Stomach (tissue), 9 donors: ENCODE results near the gene B4GALT3. TPM values are rescaled to one million over a fixed set of nuclear protein-coding genes. Genes with fewer than 3 reads are reported as not detected.

ENCODE experiments used
- DNase-seq, 2 donors: peaks; one replicate each; pipeline versions ENCODE4 v3.0.0 to v3.0.0-alpha.2; 2013 to 2019
- H3K27ac ChIP-seq, 5 donors: fragments of 200-600 bp in 4 of 5; sonication (generic) in 4 of 5; one replicate each; pipeline ENCODE4 v1.5.1; 2013 to 2019; ENCODE audit warnings: mild to moderate bottlenecking in 1 of 5, moderate library complexity in 1 of 5
- H3K27me3 ChIP-seq, 3 donors: fragments of 200-600 bp; sonication (generic); one replicate each; pipeline ENCODE4 v1.5.1; 2017 to 2019; ENCODE audit warnings: mixed run types in 1 of 3
- H3K36me3 ChIP-seq, 4 donors: fragments of 200-600 bp; sonication (generic); 1 replicate in 3 of 4; 2 replicates in 1 of 4; pipeline ENCODE4 v1.5.1; 2016 to 2019
- H3K4me1 ChIP-seq, 4 donors: fragments of 200-600 bp; sonication (generic); one replicate each; pipeline ENCODE4 v1.5.1; 2016 to 2019
- H3K4me3 ChIP-seq, 4 donors: fragments of 200-600 bp; sonication (generic) in 3 of 4; one replicate each; pipeline ENCODE4 v1.5.1; 2016 to 2019; ENCODE audit warnings: mild to moderate bottlenecking in 1 of 4
- H3K9me3 ChIP-seq, 4 donors: fragments of 200-600 bp; sonication (generic); one replicate each; pipeline ENCODE4 v1.5.1; 2016 to 2019
- EP300 ChIP-seq: sonication (generic); formaldehyde crosslinking; IDR thresholded peaks from one replicate; pipeline ENCODE4 v1.6.1; 2017; ENCODE audit warnings: antibody characterized with exemption
- POLR2A ChIP-seq, 4 donors: fragments of 450-650 bp; IDR thresholded peaks; one replicate each; pipeline ENCODE4 v1.6.1; 2016; ENCODE audit warnings: antibody characterized with exemption in 4 of 4, control low read depth in 2 of 4, mild to moderate bottlenecking in 1 of 4, moderate library complexity in 1 of 4
- POLR2AphosphoS5 ChIP-seq, 3 donors: sonication (generic); formaldehyde crosslinking; IDR thresholded peaks; one replicate each; pipeline ENCODE4 v1.6.1; 2016; ENCODE audit warnings: antibody characterized with exemption in 3 of 3
- whole genome bisulfite sequencing, 5 donors: extraction: QIAGEN DNeasy Blood & Tissue Kit in 3 of 5; methylation state at CpG; one replicate each; pipeline versions ENCODE4 v1.1.5 to v1.1.7; 2013 to 2018; 5-methylcytosine and 5-hydroxymethylcytosine counted together
- intact Hi-C: fragments of 100-400 bp; cut with DNase I; formaldehyde crosslinking; loops from one replicate; pipeline ENCODE4 v1.15.1; 2023; ENCODE audit warnings: low total_unique reads
- polyA plus RNA-seq, 3 donors: library from polyadenylated mRNA; stranded (reverse); fragments of 200-250 nt; gene quantifications; one replicate each; pipeline ENCODE4 v1.2.3, GENCODE V29; 2013
- total RNA-seq, 5 donors: library from RNA; depleted of rRNA; stranded (reverse); fragments of >200 nt; gene quantifications; one replicate each; pipeline versions ENCODE4 v1.1.0 to v1.2.3, GENCODE V29; 2014 to 2016
- TF ChIP-seq, protein P1 (sequence below), 7 experiments: fragments of 450-650 bp in 4 of 7; fragments of 200-600 bp in 3 of 7; sonication (generic) in 3 of 7; IDR thresholded peaks; one replicate each; pipeline ENCODE4 v1.5.1; 2016 to 2019; ENCODE audit warnings: antibody characterized with exemption in 7 of 7, control low read depth in 2 of 7, mild to moderate bottlenecking in 1 of 7
- donor health status: healthy with polysubstance abuse.
- donor health status: Bipolar disorder and iron deficiency.
- donor health status: healthy.

B4GALT3 gene
- total and polyA plus RNA-seq, 8 donors = 12.2 to 25.8 (median 17.5) TPM

DNA sequence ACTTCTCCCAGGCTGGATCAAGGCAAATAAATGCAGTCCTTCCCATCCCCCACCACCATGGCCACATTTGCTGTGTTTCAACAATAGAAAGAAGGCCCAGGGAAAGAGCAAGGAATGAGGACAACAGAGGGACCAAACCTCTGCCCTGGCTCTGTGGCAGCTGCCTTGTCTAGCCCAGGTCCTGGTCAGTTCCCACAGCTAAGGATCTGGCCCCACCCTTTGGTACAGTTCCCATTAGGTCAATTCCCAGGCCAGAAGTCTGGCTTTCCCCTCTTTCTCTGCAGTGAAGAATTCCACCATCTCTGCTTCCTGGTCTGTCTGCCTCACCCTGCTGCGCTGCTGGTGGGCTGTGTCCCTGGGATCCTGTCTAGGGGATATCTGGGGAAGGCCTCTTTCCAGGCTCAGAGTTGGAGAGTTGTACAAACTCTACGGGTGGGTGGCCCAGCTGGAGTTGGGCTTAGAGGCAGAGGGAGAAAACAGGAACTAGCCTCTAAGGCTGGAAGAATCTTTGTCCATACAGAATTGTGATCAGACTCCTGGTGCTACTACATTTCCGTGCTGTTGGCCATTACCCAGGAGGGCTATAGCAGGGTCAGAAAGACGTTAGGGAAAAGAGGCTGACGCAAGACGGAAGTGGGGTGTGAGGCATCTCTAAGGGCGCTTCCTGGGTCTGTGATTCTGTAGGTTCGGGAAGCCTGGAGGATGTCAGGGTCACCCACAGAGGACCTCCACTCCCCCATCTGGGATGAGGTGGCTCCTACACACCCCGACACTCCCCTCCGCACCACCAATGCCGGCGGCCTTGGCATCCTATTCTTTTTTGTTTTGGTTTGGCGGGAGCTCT, 23.9 kb upstream of the B4GALT3 start:
- Histone ChIP-seq H3K4me1 (peaks cover 33 to 90% (median 79%) of the 10 kb centered on the region in 4 donors), H3K27me3 (peaks cover 0 to 8% (median 0%) of the 10 kb centered on the region in 3 donors), H3K4me3 (peak overlapping the region; percentile 73 to 81 (median 74)), H3K27ac (peak overlapping the region; percentile 95 to 98 (median 96)), H3K36me3 (peaks cover 6 to 26% (median 22%) of the 10 kb centered on the region in 4 donors), H3K9me3 (no peaks in the 10 kb centered on the region)
- DNase-seq = peak; percentile 49 to 79
- WGBS, 5 donors = 38 to 73% (median 63%) methylated on average over 13 of the region's 13 CpGs
- TF ChIP-seq POLR2AphosphoS5 (IDR thresholded peaks at IDR 0.05) (peak in 1 of 3 donors; percentile 46), POLR2A (IDR thresholded peaks at IDR 0.05) (no peak)
- intact Hi-C loops = no loop called here

DNA sequence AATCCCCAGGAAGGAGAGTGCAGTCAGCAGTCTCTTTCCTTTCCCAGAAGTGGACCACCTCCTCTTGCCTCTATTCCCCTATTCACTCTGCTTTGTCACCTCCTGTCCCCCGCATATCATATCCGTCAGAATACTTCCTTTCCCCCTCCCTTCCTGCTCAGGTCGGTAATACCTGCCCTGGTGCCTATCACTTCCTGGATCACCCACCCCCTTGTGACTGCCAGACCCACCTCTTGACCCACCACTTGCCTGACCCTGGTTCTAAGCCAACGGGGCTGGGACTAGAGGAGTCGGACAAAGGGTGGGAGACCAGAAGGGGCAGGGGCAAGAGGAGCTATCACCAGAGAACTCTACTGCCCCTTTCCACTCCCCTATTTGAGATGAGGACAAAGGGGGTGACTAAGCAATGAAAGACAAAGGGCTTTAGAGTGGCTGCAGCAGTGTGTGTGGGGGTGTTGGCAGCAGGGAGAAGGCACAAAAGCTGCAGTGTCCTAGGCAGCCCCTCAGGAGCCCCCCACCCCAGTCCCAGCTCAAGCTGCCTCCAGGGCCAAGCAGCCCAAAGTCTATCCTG, 23.2 kb upstream of the B4GALT3 start:
- peaks cover 6 to 19% (median 16%) of the 10 kb centered on the region in 4 donors for H3K36me3 ChIP-seq
- TF ChIP-seq POLR2AphosphoS5 (IDR thresholded peaks at IDR 0.05) (no peak), EP300 (no peak), POLR2A (IDR thresholded peaks at IDR 0.05) (no peak)
- TF ChIP-seq, protein P1, sequence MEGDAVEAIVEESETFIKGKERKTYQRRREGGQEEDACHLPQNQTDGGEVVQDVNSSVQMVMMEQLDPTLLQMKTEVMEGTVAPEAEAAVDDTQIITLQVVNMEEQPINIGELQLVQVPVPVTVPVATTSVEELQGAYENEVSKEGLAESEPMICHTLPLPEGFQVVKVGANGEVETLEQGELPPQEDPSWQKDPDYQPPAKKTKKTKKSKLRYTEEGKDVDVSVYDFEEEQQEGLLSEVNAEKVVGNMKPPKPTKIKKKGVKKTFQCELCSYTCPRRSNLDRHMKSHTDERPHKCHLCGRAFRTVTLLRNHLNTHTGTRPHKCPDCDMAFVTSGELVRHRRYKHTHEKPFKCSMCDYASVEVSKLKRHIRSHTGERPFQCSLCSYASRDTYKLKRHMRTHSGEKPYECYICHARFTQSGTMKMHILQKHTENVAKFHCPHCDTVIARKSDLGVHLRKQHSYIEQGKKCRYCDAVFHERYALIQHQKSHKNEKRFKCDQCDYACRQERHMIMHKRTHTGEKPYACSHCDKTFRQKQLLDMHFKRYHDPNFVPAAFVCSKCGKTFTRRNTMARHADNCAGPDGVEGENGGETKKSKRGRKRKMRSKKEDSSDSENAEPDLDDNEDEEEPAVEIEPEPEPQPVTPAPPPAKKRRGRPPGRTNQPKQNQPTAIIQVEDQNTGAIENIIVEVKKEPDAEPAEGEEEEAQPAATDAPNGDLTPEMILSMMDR (IDR thresholded peaks at IDR 0.05) = no peak
- WGBS, 5 donors = 52 to 75% (median 60%) methylated on average over 5 of the region's 5 CpGs
- peak in 1 of 2 donors; percentile 65 for DNase-seq
- peak overlapping the region; percentile 95 to 98 (median 96) for H3K27ac ChIP-seq
- peaks cover 0 to 8% (median 0%) of the 10 kb centered on the region in 3 donors for H3K27me3 ChIP-seq
- no peaks in the 10 kb centered on the region for H3K9me3 ChIP-seq
- peaks cover 33 to 90% (median 78%) of the 10 kb centered on the region in 4 donors for H3K4me1 ChIP-seq
- intact Hi-C loops = no loop called here
- peak overlapping the region in 1 of 4 donors; percentile 74 for H3K4me3 ChIP-seq

GRCh38 chr1:161199506-161200139, 22.3 kb upstream of the B4GALT3 start:
- Histone ChIP-seq H3K4me1 (peaks cover 27 to 90% (median 74%) of the 10 kb centered on the region in 4 donors), H3K9me3 (no peaks in the 10 kb centered on the region), H3K4me3 (peak overlapping the region in 1 of 4 donors; percentile 9), H3K27ac (peak overlapping the region; percentile 5 to 98 (median 96)), H3K27me3 (peaks cover 0 to 8% (median 0%) of the 10 kb centered on the region in 3 donors), H3K36me3 (peaks cover 3 to 18% (median 15%) of the 10 kb centered on the region in 4 donors)
- DNase-seq = peak in 1 of 2 donors; percentile 64
- whole genome bisulfite sequencing, 5 donors = 51 to 70% (median 60%) methylated on average over 5 of the region's 5 CpGs
- TF ChIP-seq POLR2AphosphoS5 (IDR thresholded peaks at IDR 0.05) (no peak), POLR2A (IDR thresholded peaks at IDR 0.05) (no peak), EP300 (no peak)
- TF ChIP-seq, protein P1 (IDR thresholded peaks at IDR 0.05) = no peak
- intact Hi-C loops = no loop called here

DNA sequence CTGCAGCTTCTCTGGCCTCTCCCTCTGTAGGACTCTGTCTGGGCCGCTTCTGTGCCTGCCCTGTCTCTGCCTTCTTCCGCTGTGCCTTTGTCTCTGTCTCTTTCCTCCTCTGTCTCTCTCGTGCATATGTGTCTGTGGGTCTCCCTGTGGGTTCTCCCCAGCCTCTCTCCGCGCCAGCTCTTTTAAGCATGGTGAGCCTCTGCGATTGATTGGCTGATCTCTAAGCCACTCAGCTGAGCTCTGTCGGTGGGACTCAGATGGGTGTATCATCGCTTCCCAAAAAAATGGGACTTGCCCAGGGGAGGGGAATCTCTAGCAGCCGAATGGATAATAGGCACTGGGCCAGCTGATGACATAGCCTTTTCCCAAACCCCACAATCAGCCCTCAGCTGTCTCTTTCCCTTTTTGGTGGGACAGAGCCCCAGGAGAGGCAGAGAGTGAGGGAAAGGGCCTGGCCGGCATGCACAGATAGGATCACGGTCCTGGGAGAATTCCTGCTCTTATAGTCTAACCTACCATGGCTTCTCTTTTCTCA, 21.7 kb upstream of the B4GALT3 start, which contains the start of gene ADAMTS4:
Gene ADAMTS4 (minus strand): TSS at position 158 of the 535 bp plus-strand sequence. CDS start 427 bp downstream, outside the sequence.
- Histone ChIP-seq H3K27me3 (peaks cover 0 to 8% (median 0%) of the 10 kb centered on the region in 3 donors), H3K27ac (peak within 1 kb of the TSS; percentile 57 to 98 (median 96)), H3K36me3 (peaks cover 0 to 17% (median 11%) of the 10 kb centered on the region in 4 donors), H3K4me1 (peaks cover 26 to 90% (median 71%) of the 10 kb centered on the region in 4 donors), H3K4me3 (peak within 1 kb of the TSS; percentile 33 to 56 (median 50)), H3K9me3 (no peaks in the 10 kb centered on the region)
- WGBS, 5 donors = 55 to 67% (median 65%) methylated on average over 11 of the region's 11 CpGs
- peak; percentile 43 to 92 for DNase-seq
- TF ChIP-seq, protein P1 (IDR thresholded peaks at IDR 0.05) = no peak
- peak in 1 of 4 donors; percentile 63 for TF ChIP-seq POLR2A (IDR thresholded peaks at IDR 0.05)
- peak in 2 of 3 donors; percentile 87 to 95 for TF ChIP-seq POLR2AphosphoS5 (IDR thresholded peaks at IDR 0.05)
- intact Hi-C loops = no loop called here
